Measurements from ENCODE around the gene CYBA.

CYBA gene

DNA sequence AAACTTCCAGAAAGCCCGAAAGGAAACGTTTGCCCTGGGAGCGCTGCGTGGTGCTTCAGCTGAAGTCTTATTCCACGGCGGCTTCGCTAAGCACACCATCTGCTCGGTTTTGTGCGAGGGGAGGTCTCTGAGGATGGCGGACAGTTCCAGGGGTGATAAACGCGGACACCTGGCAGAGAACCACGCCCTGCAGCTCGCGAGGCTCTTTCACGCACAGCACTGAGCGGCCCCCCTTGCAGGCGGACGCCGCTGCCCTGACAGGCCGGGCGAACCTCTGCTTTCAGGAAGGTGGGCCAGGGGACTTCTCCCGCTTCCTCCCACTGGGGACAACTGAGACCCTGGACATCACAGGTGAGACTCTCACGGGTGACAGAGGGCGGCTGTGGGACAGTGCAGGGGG, 8.3 kb upstream of the CYBA start:
- DNase-seq, result no peak

GRCh38 chr16:88658714-88659113, 7.9 kb upstream of the CYBA start:
- DNase-seq, result no peak

DNA sequence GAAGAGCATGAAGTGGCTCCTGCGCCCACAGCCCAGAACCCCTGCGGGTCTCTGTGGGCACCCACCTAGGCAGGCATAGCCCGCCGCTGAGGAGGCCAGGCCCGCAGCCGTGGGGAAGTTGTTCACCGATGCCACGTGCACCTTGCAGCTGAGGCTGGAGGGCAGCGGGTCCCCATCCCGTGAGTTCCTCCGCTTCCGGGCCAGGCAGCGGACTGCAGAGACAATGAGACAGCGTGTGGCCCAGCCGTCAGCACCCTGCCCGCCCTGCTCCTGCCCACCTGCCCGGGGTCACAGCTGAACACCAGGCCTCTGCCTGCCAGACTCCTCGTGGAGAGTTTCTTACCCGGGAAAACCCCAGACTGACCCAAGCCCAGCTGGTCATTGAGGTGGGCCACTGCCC, 6.5 kb upstream of the CYBA start:
- DNase-seq, result no peak

DNA sequence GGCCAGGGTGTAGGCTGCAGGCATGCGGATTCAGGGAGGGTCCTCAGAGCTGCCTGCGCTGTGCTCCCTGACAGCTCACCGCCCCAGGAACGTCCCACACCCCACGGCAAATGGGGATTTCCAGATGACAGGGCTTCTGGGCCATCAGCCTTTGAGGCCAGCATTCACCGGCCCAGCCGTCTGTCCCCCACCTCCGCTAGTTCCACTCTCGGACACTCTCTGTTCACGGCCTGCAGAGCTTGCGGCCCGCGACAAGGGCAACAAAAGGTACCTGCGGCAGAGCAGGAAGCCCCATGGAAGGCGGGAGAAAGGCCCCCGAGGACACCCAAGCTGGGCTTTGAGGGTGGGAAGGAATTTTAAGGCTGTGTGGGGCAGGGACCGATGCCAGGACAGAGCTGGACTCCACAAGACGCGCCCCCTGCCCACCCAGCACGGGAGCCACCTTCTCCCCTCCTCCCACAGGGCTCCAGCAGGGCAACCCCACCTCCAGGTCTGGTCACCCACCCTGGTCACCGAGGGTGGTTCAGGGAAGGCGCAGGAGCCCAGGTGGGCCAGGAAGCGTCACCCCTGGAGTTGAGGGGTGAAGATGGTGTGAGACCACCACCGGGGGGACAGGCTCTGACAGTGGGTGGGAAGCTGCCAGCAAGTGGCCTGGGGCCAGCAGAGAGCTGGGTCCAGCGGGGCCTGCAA, 5.6 kb upstream of the CYBA start:
- DNase-seq, result no peak

DNA sequence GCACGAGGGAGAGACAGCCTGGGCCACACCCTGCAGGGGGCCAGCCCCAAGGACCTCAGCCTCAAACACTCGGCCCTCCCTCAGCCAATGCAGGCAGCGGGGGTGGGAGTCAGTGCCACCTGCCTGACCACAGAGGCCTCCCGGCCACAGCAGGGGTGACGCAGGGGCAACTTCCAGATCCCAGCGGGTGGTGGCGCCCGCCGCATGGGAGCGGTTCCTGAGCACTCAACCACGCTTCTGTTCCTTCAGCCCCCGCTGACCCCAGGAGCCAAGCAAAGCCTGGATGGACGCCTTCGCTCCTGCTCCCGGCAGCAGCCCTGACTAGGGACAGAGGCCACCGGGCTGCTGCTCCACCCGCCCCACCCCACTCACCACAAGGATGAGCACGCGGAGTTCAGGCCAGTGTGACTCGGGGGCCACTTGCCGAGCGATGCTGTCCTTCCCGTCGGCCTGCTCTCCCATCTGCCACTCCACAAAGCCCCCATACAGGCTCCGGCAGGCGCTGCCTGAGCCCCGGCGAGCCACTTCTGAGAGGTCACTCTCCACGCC, 5.0 kb upstream of the CYBA start:
- DNase-seq, result no peak

- DNase-seq, result no peak
These were observed 4.3 kb upstream of the CYBA start for GRCh38 chr16:88655053-88655732.

DNA sequence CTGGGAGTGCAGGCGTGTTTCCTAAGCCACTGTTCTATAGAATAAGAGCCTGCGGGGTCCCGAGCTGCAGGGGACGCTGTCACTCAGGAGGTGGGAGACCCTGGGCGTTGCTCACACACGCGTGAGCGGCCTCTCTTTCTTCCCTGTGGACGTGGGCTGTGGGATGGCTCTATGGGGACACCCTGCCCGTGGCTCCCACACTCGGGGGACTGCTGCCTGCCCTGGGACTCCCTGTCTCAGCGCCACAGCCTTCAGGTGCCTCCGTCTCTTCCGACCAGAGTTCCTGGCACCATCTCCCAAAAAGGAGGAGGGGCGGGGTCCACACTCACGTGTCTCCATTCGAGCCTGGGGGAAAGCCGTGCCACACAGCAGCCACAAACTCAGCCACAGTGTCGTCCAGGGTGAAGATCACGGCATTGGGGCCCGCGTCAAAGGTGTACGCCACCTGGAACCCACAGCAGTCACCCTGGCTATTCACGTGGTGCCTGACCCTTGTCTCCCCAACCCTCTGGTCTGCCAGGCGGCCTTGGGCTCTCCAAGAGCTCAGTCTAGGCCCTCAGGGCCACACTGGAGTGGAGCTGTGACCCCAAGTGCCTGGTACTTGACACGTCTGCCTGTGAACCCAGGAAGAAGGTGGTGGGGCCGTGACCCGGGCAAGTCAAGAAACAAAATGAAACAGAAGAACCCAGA, 3.7 kb upstream of the CYBA start:
- DNase-seq, result no peak

GRCh38 chr16:88653596-88654362, 2.9 kb upstream of the CYBA start:
- no peak for DNase-seq

- no peak for DNase-seq
These were observed 2.2 kb upstream of the CYBA start for GRCh38 chr16:88653101-88653500.

DNA sequence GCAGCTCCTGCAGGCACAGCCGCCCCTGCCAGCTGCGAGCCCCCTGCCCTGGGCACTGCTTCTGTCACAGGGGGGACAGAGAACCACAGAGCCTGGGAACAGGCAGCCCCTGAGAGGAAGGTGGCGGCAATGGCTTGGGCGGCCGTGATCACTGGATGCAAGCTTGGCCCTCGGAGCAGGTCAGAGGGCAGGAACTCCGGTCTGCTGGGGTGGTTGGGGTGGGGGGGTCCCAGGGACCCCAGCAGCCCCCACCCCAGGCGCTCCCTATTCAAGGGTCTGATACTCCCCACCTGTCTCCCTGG, 1.9 kb upstream of the CYBA start:
- DNase-seq, result no peak

- no peak for DNase-seq
These were observed 1.3 kb upstream of the CYBA start for GRCh38 chr16:88651989-88652761.

GRCh38 chr16:88651276-88651988, 579 bp upstream of the CYBA start:
- DNase-seq, result peak; percentile 97

DNA sequence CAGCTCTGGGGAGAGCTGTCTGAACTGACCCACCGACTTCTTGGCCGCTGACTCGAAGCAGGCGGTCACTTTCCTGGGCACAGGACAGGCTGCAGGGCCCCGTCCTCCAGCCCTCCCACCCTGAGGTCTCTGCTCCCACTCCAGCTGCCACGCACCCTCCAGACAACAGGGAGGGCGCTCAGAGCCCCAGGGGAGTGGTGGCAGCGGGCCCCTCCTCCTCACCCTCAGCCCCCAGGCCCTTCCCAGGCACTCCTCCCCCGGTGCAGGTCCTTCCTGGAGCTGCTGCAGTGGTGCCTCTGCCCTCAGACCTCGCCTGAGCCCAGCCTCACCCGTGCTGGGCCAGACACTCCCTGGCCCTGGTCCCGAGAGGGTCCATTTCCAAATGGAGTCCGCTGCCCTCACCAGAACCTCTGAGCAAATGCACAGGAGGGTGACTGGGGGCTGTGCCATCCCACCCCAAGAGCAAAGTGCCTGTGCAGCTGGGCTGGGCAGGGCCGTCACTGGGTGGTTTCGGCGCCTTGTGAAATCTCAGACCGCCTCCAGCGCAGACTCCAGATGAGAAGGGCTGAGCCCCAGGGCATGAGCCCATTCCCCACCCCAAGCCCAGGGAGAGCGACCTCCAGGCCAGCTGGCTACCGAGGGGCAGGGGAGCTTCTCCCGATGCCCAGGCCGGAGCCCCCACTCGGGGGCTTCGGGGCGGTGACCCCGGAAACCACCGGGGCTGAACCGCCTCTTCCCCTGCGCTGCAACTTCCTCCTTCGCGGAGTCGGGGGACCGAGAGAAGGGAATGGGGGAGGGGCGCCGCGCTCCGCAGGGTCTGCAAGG, 717 bp downstream of the CYBA start:
- peak; percentile 86 for DNase-seq

GRCh38 chr16:88649195-88649923, 1.5 kb downstream of the CYBA start:
- DNase-seq, result peak; percentile 75

DNA sequence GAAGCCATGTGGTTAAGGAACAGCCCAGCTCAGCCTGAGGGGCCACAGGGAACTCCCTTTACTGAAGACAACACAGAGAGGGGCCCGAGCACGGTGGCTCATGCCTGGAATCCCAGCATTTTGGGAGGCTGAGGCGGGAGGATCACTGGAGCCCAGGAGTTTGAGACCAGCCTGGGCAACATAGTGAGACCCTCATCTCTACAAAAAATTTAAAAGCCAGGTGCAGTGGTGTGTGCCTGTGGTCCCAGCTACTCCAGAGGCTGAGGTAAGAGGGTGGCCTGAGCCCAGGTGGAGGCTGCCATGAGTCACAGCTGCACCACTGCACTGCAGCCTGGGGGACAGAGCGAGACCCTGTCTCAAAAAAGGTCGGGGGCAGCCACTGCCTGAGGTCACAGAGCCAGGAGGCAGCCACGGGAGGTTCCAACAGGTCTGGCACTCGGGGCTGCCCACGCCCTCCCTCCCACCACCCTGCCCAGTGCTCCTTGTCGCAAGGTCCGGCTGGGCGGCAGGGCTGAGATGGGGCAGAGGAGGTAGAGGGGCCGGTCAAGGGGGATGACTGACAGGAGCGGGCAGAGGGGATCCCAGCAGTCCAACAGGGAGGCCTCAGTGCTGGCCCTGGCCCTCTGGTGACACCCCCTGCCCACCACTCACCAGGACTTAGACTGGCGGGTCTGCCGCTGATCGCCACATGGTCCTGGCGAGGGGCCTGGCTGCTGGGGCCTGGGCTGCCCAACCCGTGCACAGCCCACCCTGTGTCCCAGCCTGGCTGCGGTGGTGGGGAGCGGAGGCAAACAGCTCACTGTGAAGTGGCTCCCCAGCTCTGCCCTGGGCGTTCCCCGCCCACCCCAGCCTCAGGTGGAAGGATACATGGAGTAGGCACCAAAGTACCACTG, 3.4 kb downstream of the CYBA start:
- no peak for DNase-seq

DNA sequence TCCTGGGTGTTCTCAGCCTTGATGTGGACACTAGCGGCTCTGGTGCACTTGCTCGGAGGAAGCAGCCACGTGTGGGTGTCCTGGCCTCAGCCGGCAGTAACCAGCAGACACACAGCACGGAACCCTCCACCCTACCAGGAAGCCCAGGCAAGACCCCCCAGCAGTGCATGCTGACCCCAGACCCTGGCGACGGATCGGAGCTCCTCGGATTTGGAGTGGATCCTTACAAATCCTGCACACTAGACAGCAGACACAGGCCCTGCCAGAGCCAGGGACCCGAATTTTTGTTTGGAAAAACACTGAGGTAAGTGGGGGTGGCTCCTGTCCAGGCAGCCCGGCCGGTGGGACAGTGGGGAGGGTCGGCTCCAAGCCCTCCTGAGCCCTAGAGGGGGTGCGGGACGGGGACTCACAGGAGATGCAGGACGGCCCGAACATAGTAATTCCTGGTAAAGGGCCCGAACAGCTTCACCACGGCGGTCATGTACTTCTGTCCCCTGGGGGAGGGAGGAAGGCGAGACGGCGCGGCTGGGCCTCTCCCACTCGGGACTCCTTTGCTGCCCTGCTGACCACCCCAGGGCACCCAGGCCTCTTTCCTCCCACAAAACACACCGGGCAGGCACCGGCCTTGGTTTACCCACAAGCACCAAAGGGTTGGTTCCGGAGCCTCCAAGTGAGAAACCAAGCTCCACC, 4.4 kb downstream of the CYBA start:
- no peak for DNase-seq

DNA sequence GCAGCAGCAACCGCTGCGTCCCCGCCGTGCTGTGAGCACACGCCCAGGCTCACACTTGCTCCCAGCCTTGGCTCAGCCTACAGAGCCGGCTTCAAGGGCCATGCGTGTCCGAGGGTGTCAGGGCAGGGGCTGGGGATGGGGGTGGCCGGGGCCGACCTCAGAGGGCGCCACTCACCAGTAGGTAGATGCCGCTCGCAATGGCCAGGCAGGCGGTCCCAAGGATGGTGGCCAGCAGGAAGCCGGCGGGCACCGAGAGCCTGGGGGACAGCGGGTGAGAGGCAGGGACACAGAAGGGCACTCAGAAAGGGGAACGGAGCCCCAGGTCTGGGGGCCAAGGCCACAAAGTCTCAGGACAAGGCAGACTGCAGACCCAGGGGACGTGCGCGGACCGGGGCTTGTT, 4.9 kb downstream of the CYBA start:
- DNase-seq, result no peak

GRCh38 chr16:88645455-88645854, 5.4 kb downstream of the CYBA start:
- DNase-seq, result no peak

DNA sequence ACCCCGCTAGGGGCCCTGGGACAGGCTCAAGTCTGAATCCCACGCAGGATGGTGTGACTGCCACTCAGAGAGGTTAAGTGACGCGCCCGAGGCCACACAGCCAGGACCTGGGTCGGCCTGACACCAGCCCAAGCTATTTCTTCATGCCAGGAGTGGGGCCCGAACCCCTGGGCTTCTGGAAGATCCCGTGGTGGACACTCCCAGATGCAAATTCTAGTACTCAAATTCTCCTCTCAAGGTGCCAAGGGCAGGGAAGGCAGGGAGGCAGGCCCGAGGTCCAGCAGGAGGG, 7.3 kb downstream of the CYBA start:
- DNase-seq, result no peak
